Fibroblast of mammary gland (primary cell): ENCODE measurements around the gene TET3.

Source experiments
- DNase-seq: peaks from one replicate; pipeline ENCODE4 v3.0.0-alpha.2; 2010; ENCODE audit warnings: low read depth
- H3K4me3 ChIP-seq: 2 replicates; pipeline ENCODE4 v1.5.1; 2011; ENCODE audit warnings: low read depth, mild to moderate bottlenecking, low read length, moderate library complexity; ENCODE audit not compliant: control insufficient read depth
- CTCF ChIP-seq: conservative IDR thresholded peaks from 2 replicates; pipeline ENCODE4 v1.5.1; 2011; ENCODE audit warnings: low read depth, low read length, inconsistent platforms; ENCODE audit not compliant: control insufficient read depth, insufficient read depth

The TET3 gene

GRCh38 chr2:73971722-73972121, 13.0 kb upstream of the TET3 start:
- no peak for DNase-seq

GRCh38 chr2:73972846-73973245, 11.9 kb upstream of the TET3 start:
- H3K4me3 ChIP-seq = no peak overlapping the region
- DNase-seq = no peak
- TF ChIP-seq CTCF = no peak

More at GRCh38 chr2:73971722-73972121, 13.0 kb upstream of the TET3 start:
- no peak overlapping the region for H3K4me3 ChIP-seq
- TF ChIP-seq CTCF = no peak

GRCh38 chr2:73975731-73976130, 9.0 kb upstream of the TET3 start:
- no peak for TF ChIP-seq CTCF
- H3K4me3 ChIP-seq = no peak overlapping the region
- no peak for DNase-seq

- TF ChIP-seq CTCF = no peak
- no peak for DNase-seq
- no peak overlapping the region for H3K4me3 ChIP-seq
Observed at GRCh38 chr2:73976803-73977202, 7.9 kb upstream of the TET3 start.

GRCh38 chr2:73977466-73977865, 7.2 kb upstream of the TET3 start:
- DNase-seq = no peak
- no peak for TF ChIP-seq CTCF
- no peak overlapping the region for H3K4me3 ChIP-seq

- no peak for DNase-seq
- no peak overlapping the region for H3K4me3 ChIP-seq
- TF ChIP-seq CTCF = no peak
Observed at GRCh38 chr2:73979021-73979420, 5.7 kb upstream of the TET3 start.

- TF ChIP-seq CTCF = no peak
- peak; percentile 92 for DNase-seq
Observed at GRCh38 chr2:73979686-73980085, 5.0 kb upstream of the TET3 start.

More at GRCh38 chr2:73979686-73980085, 5.0 kb upstream of the TET3 start:
- H3K4me3 ChIP-seq = no peak overlapping the region
